HepG2 (cell line): Measurements from ENCODE around the gene POLE4. TPM values are rescaled to one million over a fixed set of nuclear protein-coding genes. Genes with fewer than 3 reads are reported as not detected.

Source experiments
- ASH2L ChIP-seq: fragments of 300-600, 200-600 bp; sonication (generic); IDR thresholded peaks from 2 replicates; pipeline ENCODE4 v1.7.0; 2017; ENCODE audit warnings: low read depth, mild to moderate bottlenecking, moderate library complexity, mixed read lengths, low read length; ENCODE audit not compliant: insufficient read length
- BCL6 ChIP-seq: IDR thresholded peaks from 2 replicates; pipeline ENCODE4 v1.6.1; 2016; ENCODE audit warnings: missing genetic modification reagents, missing compliant biosample characterization
- ELF3 ChIP-seq: IDR thresholded peaks from 2 replicates; pipeline ENCODE4 v1.6.1; 2016; ENCODE audit warnings: missing genetic modification reagents, missing compliant biosample characterization
- HIVEP1 ChIP-seq: sonication (generic); formaldehyde crosslinking; IDR thresholded peaks from 2 replicates; pipeline ENCODE4 v1.4.0; 2020; ENCODE audit warnings: mild to moderate bottlenecking, missing genetic modification reagents
- RARA ChIP-seq: IDR thresholded peaks from 2 replicates; pipeline ENCODE4 v1.6.1; 2016; ENCODE audit warnings: missing genetic modification reagents, missing compliant biosample characterization
- SALL1 ChIP-seq: sonication (generic); formaldehyde crosslinking; IDR thresholded peaks from 2 replicates; pipeline ENCODE4 v1.8.0; 2022; ENCODE audit warnings: mild to moderate bottlenecking, missing genetic modification reagents
- SIX1 ChIP-seq: sonication (generic); formaldehyde crosslinking; IDR thresholded peaks from 2 replicates; pipeline ENCODE4 v1.4.0; 2020; ENCODE audit warnings: missing genetic modification reagents, borderline replicate concordance
- SNRNP70 ChIP-seq: fragments of 200-400 bp; formaldehyde crosslinking; IDR thresholded peaks from 2 replicates; pipeline ENCODE4 v1.6.1; 2017; ENCODE audit warnings: mild to moderate bottlenecking, low read depth, low read length, moderate library complexity
- SOX5 ChIP-seq: IDR thresholded peaks from 2 replicates; pipeline ENCODE4 v1.6.1; 2016; ENCODE audit warnings: borderline replicate concordance
- ZFY ChIP-seq: sonication (generic); formaldehyde crosslinking; IDR thresholded peaks from 2 replicates; pipeline ENCODE4 v1.4.0; 2020; ENCODE audit warnings: missing genetic modification reagents
- ZNF644 ChIP-seq: IDR thresholded peaks from 2 replicates; pipeline ENCODE4 v1.6.1; 2016; ENCODE audit warnings: low read depth
- polyA plus RNA-seq, 8 experiments: library from polyadenylated mRNA; depleted of rRNA in 3 of 8; stranded (reverse) in 7 of 8; unstranded in 1 of 8; fragments of >200 nt; fragmentation: Illumina TruSeq in 4 of 8; extraction: Trizol in 4 of 8; gene quantifications; 2 replicates each; pipeline versions ENCODE4 v1.2.1 to v1.2.3, GENCODE V29; 2011 to 2016; ENCODE audit warnings: low read depth in 4 of 8, missing spikeins in 1 of 8, mixed read lengths in 1 of 8; ENCODE audit not compliant: insufficient read depth in 1 of 8
- total RNA-seq, 5 experiments: library from RNA; depleted of rRNA; stranded (reverse); fragments of >200 nt; fragmentation: Illumina TruSeq; extraction: Trizol; gene quantifications; 2 replicates each; pipeline ENCODE4 v1.2.3, GENCODE V29; 2016; ENCODE audit warnings: low read depth in 1 of 5
- TF ChIP-seq, protein P1 (sequence below): sonication (generic); formaldehyde crosslinking; conservative IDR thresholded peaks from 2 replicates; pipeline ENCODE4 v1.4.0; 2020; ENCODE audit warnings: mild to moderate bottlenecking, missing genetic modification reagents, moderate library complexity
- TF ChIP-seq, protein P2 (sequence below): IDR thresholded peaks from 2 replicates; pipeline ENCODE4 v1.6.1; 2012; ENCODE audit warnings: low read depth, low read length, improper control_type of control experiment
- TF ChIP-seq, protein P3 (sequence below): sonication (generic); formaldehyde crosslinking; IDR thresholded peaks from 2 replicates; pipeline ENCODE4 v1.4.0; 2020; ENCODE audit warnings: missing genetic modification reagents

POLE4 gene
- total and polyA plus RNA-seq, 2 of the 13 experiments (the other 11 are each of a cell fraction or from before 2014, with no cell fraction given): 106 to 116 TPM

- TF ChIP-seq, protein P1, sequence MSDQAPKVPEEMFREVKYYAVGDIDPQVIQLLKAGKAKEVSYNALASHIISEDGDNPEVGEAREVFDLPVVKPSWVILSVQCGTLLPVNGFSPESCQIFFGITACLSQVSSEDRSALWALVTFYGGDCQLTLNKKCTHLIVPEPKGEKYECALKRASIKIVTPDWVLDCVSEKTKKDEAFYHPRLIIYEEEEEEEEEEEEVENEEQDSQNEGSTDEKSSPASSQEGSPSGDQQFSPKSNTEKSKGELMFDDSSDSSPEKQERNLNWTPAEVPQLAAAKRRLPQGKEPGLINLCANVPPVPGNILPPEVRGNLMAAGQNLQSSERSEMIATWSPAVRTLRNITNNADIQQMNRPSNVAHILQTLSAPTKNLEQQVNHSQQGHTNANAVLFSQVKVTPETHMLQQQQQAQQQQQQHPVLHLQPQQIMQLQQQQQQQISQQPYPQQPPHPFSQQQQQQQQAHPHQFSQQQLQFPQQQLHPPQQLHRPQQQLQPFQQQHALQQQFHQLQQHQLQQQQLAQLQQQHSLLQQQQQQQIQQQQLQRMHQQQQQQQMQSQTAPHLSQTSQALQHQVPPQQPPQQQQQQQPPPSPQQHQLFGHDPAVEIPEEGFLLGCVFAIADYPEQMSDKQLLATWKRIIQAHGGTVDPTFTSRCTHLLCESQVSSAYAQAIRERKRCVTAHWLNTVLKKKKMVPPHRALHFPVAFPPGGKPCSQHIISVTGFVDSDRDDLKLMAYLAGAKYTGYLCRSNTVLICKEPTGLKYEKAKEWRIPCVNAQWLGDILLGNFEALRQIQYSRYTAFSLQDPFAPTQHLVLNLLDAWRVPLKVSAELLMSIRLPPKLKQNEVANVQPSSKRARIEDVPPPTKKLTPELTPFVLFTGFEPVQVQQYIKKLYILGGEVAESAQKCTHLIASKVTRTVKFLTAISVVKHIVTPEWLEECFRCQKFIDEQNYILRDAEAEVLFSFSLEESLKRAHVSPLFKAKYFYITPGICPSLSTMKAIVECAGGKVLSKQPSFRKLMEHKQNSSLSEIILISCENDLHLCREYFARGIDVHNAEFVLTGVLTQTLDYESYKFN: peak; percentile 62
- TF ChIP-seq ASH2L: peak; percentile 31
- TF ChIP-seq SOX5 (CRISPR knock-in tag): peak; percentile 72; the same call in 1 of the 2 replicates
- TF ChIP-seq SNRNP70: no peak
- TF ChIP-seq BCL6: peak; percentile 60
- TF ChIP-seq ZFY (CRISPR knock-in tag): no peak
- TF ChIP-seq ELF3: peak; percentile 34; the same call in 1 of the 2 replicates
- peak; percentile 29; the same call in 1 of the 2 replicates for TF ChIP-seq SALL1 (CRISPR knock-in tag)
- 0 out of 2 replicates have a peak, but pooled peaks have one; percentile 36 for TF ChIP-seq ZNF644 (CRISPR knock-in tag)
- TF ChIP-seq HIVEP1 (CRISPR knock-in tag): no peak
- TF ChIP-seq, protein P2, sequence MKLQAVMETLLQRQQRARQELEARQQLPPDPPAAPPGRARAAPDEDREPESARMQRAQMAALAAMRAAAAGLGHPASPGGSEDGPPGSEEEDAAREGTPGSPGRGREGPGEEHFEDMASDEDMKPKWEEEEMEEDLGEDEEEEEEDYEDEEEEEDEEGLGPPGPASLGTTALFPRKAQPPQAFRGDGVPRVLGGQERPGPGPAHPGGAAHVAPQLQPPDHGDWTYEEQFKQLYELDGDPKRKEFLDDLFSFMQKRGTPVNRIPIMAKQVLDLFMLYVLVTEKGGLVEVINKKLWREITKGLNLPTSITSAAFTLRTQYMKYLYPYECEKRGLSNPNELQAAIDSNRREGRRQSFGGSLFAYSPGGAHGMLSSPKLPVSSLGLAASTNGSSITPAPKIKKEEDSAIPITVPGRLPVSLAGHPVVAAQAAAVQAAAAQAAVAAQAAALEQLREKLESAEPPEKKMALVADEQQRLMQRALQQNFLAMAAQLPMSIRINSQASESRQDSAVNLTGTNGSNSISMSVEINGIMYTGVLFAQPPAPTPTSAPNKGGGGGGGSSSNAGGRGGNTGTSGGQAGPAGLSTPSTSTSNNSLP: 0 out of 2 replicates have a peak, but pooled peaks have one; percentile 28
- peak; percentile 51 for TF ChIP-seq RARA (CRISPR knock-in tag)
- 0 out of 2 replicates have a peak, but pooled peaks have one; percentile 33 for TF ChIP-seq SIX1 (CRISPR knock-in tag)
- TF ChIP-seq, protein P3, sequence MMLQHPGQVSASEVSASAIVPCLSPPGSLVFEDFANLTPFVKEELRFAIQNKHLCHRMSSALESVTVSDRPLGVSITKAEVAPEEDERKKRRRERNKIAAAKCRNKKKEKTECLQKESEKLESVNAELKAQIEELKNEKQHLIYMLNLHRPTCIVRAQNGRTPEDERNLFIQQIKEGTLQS (CRISPR knock-in tag): peak; percentile 64; the same call in 1 of the 2 replicates
- TF ChIP-seq, all 625 proteins: peak for 51
Observed at GRCh38 chr2:74937221-74937880, 21.1 kb upstream of the POLE4 start (continued).
